Suprapubic skin (tissue), 4 donors: Measurements from ENCODE around the gene TOR1A. TPM values are rescaled to one million over a fixed set of nuclear protein-coding genes. Genes with fewer than 3 reads are reported as not detected.

Experiments
- DNase-seq, 2 donors: peaks; one replicate each; pipeline ENCODE4 v3.0.0-alpha.2; 2019; ENCODE audit warnings: low spot score in 2 of 2
- H3K27ac ChIP-seq: fragments of 200-600 bp; sonication (generic); one replicate; pipeline ENCODE4 v1.5.1; 2019
- H3K27me3 ChIP-seq: fragments of 200-600 bp; sonication (generic); one replicate; pipeline ENCODE4 v1.5.1; 2019
- H3K36me3 ChIP-seq: fragments of 200-600 bp; sonication (generic); one replicate; pipeline ENCODE4 v1.5.1; 2019
- H3K4me1 ChIP-seq: fragments of 200-600 bp; sonication (generic); one replicate; pipeline ENCODE4 v1.5.1; 2019
- H3K4me3 ChIP-seq: fragments of 200-600 bp; sonication (generic); one replicate; pipeline ENCODE4 v1.5.1; 2019; ENCODE audit warnings: mild to moderate bottlenecking
- H3K9me3 ChIP-seq: fragments of 200-600 bp; sonication (generic); one replicate; pipeline ENCODE4 v1.5.1; 2019
- EP300 ChIP-seq: sonication (generic); formaldehyde crosslinking; IDR thresholded peaks from one replicate; pipeline ENCODE4 v1.6.1; 2017; ENCODE audit warnings: antibody characterized with exemption
- POLR2A ChIP-seq, 2 donors: fragments of 450-650 bp; IDR thresholded peaks; one replicate each; pipeline ENCODE4 v1.6.1; 2017; ENCODE audit warnings: antibody characterized with exemption in 2 of 2, mild to moderate bottlenecking in 2 of 2, moderate library complexity in 2 of 2
- POLR2AphosphoS5 ChIP-seq, 3 donors: sonication (generic); formaldehyde crosslinking; IDR thresholded peaks; one replicate each; pipeline ENCODE4 v1.6.1; 2017; ENCODE audit warnings: antibody characterized with exemption in 3 of 3
- WGBS: methylation state at CpG from one replicate; pipeline ENCODE4 v1.1.5; 2018; 5-methylcytosine and 5-hydroxymethylcytosine counted together
- total RNA-seq, 4 donors: library from RNA; depleted of rRNA; stranded (reverse); fragments of >200 nt; gene quantifications; one replicate each; pipeline ENCODE4 v1.1.0, GENCODE V29; 2016
- TF ChIP-seq, protein P1 (sequence below), 2 donors: fragments of 200-600 bp in 1 of 2; fragments of 450-650 bp in 1 of 2; sonication (generic) in 1 of 2; IDR thresholded peaks; one replicate each; pipeline ENCODE4 v1.5.1; 2016 to 2019; ENCODE audit warnings: antibody characterized with exemption in 2 of 2, mild to moderate bottlenecking in 1 of 2, moderate library complexity in 1 of 2

TOR1A gene
- total RNA-seq, 4 donors from 2014 or later, result 31.7 to 44.7 (median 36.3) TPM

DNA sequence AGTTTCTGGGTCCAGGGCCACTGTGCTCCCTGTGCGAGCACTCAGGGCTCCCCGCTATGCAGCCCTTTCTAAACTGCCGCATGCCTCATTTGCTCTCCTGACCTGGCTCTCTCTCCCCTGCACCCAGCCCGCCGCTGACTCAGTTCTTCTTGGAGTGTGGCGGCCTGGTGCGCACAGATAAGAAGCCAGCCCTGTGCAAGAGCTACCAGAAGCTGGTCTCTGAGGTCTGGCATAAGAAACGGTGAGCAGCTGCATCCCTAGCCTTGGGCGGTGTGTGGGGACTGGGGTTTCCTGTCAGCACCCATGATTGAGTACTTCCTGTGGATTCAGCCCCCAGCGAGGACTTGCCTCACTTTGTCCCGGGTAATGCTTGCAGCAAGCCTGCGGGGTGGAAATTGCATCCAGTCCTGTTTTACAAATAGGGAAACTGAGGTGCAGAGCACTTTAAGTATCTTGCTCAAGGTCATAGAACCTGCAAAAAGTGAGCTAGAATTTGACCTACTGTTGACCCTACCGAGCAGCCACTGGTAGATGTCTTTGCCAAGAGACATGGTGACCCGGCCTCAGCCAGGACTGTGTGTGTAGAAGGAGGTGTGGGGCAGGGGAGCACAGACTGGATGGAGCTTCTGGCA is 39.2 kb upstream of the TOR1A start:
- Histone ChIP-seq H3K9me3 (no peaks in the 10 kb centered on the region), H3K36me3 (peaks cover 68% of the 10 kb centered on the region), H3K27me3 (no peaks in the 10 kb centered on the region), H3K4me3 (no peak overlapping the region), H3K4me1 (no peaks in the 10 kb centered on the region), H3K27ac (no peak overlapping the region)
- TF ChIP-seq POLR2AphosphoS5 (IDR thresholded peaks at IDR 0.05) (no peak), EP300 (no peak)
- WGBS, result 65% methylated on average over 14 of the region's 14 CpGs
- DNase-seq, result no peak

DNA sequence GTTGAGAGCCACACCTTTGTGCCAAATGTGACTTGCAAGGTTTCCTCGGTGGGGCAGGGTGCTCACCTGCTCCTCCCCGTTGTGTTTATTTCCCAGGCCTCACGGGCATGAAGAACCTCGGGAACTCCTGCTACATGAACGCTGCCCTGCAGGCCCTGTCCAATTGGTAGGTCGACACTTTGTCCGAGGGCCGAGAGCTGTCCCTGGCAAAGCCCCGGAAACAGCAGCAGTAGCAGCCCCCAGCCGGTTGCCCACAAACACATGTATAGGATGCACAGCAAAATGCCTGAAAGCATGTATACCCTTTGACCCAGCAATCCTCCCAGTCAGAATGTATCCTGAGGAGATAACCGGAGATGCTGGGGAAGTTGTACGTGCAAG is 37.5 kb upstream of the TOR1A start:
- H3K27me3 ChIP-seq, result no peaks in the 10 kb centered on the region
- no peak for DNase-seq
- H3K9me3 ChIP-seq, result no peaks in the 10 kb centered on the region
- TF ChIP-seq POLR2AphosphoS5 (IDR thresholded peaks at IDR 0.05) (no peak), EP300 (no peak), POLR2A (IDR thresholded peaks at IDR 0.05) (no peak)
- no peak overlapping the region for H3K4me3 ChIP-seq
- H3K36me3 ChIP-seq, result peaks cover 68% of the 10 kb centered on the region
- WGBS, result 80% methylated on average over 10 of the region's 12 CpGs
- H3K4me1 ChIP-seq, result no peaks in the 10 kb centered on the region
- no peak overlapping the region for H3K27ac ChIP-seq

DNA sequence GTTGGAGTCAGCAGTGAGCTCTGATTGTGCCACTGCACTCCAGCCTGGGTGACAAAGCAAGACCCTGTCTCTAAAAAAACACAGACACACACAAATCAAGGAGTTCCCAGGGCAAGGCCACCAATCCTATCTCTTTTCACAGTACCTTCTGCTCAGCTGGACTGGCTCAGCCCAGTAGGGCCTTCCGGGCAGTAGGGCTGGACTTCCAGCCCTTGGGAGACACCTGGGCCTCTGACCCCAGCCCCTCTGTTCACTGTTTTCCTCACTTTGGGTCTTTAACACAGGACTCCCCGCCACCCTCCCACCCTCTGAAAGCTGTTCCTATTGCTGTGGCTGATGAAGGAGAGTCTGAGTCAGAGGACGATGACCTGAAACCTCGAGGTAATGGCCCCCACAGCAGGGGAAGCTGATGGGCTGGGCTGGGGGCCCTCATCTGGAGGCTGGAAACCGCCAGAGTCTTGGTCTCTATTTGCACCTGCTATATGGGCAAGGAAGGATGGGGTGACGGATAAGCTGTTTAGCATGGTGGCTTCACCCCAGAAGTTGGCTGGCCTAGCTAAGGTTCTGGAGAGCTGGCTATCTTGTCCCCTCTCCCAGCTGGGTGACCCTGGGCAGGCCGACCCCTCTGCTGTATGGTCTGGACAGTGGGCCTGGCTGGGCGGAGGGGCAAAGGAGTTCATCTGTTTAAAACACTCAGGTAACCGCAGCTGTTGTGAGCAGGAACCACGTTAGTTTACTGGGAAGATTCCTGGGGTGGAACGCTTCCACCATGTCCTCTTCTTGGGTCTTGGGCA is 36.9 kb upstream of the TOR1A start:
- no peak for DNase-seq
- Histone ChIP-seq H3K9me3 (no peaks in the 10 kb centered on the region), H3K4me1 (no peaks in the 10 kb centered on the region), H3K27ac (no peak overlapping the region), H3K27me3 (no peaks in the 10 kb centered on the region), H3K4me3 (no peak overlapping the region), H3K36me3 (peaks cover 68% of the 10 kb centered on the region)
- 63% methylated on average over 8 of the region's 11 CpGs for WGBS
- TF ChIP-seq POLR2AphosphoS5 (IDR thresholded peaks at IDR 0.05) (no peak), POLR2A (IDR thresholded peaks at IDR 0.05) (no peak), EP300 (no peak)
- TF ChIP-seq, protein P1, sequence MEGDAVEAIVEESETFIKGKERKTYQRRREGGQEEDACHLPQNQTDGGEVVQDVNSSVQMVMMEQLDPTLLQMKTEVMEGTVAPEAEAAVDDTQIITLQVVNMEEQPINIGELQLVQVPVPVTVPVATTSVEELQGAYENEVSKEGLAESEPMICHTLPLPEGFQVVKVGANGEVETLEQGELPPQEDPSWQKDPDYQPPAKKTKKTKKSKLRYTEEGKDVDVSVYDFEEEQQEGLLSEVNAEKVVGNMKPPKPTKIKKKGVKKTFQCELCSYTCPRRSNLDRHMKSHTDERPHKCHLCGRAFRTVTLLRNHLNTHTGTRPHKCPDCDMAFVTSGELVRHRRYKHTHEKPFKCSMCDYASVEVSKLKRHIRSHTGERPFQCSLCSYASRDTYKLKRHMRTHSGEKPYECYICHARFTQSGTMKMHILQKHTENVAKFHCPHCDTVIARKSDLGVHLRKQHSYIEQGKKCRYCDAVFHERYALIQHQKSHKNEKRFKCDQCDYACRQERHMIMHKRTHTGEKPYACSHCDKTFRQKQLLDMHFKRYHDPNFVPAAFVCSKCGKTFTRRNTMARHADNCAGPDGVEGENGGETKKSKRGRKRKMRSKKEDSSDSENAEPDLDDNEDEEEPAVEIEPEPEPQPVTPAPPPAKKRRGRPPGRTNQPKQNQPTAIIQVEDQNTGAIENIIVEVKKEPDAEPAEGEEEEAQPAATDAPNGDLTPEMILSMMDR (IDR thresholded peaks at IDR 0.05), result no peak

DNA sequence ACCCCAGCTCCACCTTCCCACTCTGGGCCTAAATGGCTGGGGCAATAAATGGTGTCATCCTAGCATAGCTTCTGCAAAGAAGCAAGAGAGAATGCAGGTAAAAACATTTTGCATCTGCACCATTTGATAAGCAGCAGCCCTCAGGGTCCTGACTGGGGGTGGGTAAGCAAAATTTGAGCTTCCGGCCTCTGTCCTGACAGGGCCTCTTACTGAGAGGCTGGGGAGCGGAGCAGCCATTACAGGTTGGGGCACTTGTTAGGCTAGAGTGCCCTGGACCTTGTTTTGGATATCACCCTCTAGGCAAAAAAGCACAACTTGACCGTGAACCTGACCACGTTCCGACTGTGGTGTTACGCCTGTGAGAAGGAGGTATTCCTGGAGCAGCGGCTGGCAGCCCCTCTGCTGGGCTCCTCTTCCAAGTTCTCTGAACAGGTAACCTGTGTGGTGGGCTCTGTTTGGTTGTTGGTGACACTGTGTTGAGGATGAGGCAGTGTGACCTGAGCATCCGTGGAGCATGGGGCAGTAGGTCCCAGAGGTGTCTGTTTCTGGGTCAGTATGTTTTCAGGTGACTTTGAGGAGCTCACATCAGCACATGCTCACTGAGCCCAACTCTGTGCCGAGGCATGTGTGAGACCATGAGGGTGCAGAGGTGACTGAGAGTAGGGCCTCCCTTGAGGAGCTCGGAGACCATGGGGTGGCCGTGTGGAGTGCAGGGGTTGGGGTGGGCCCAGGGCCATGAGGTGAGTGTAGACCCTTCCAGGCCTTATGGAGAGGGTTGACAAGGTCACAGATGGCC is 34.4 kb upstream of the TOR1A start:
- Histone ChIP-seq H3K27me3 (no peaks in the 10 kb centered on the region), H3K36me3 (peaks cover 77% of the 10 kb centered on the region), H3K4me3 (no peak overlapping the region), H3K9me3 (no peaks in the 10 kb centered on the region), H3K4me1 (no peaks in the 10 kb centered on the region), H3K27ac (no peak overlapping the region)
- TF ChIP-seq POLR2A (IDR thresholded peaks at IDR 0.05), result no peak
- TF ChIP-seq EP300, result no peak
- WGBS, result 70% methylated on average over 4 of the region's 11 CpGs
- no peak for DNase-seq

DNA sequence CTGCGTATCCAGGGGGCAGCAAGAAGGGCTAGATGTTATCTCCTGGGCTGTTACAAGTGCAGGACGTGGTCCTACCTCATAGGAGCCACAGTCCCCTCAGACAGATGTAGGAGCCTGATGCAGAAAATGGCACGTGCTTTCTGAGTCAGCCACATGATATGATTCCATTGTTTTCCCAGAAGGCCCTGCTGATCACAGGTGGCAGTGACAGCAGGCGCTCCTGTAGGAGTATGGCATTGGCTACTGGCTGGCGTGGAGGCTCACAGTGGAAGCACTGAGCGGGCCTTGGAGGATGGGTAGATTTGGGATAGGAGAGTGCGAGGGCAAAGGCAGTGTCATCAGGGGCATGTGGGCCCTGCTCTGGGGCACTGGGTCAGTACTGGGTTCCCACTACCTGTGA is 33.3 kb upstream of the TOR1A start:
- WGBS, result 91% methylated on average over 7 of the region's 7 CpGs
- H3K4me1 ChIP-seq, result no peaks in the 10 kb centered on the region
- TF ChIP-seq, protein P1 (IDR thresholded peaks at IDR 0.05), result no peak
- no peak for TF ChIP-seq POLR2A (IDR thresholded peaks at IDR 0.05)
- TF ChIP-seq EP300, result no peak
- TF ChIP-seq POLR2AphosphoS5 (IDR thresholded peaks at IDR 0.05), result no peak
- no peaks in the 10 kb centered on the region for H3K27me3 ChIP-seq
- DNase-seq, result no peak
- H3K9me3 ChIP-seq, result no peaks in the 10 kb centered on the region
- no peak overlapping the region for H3K27ac ChIP-seq
- H3K4me3 ChIP-seq, result no peak overlapping the region
- H3K36me3 ChIP-seq, result peaks cover 79% of the 10 kb centered on the region

DNA sequence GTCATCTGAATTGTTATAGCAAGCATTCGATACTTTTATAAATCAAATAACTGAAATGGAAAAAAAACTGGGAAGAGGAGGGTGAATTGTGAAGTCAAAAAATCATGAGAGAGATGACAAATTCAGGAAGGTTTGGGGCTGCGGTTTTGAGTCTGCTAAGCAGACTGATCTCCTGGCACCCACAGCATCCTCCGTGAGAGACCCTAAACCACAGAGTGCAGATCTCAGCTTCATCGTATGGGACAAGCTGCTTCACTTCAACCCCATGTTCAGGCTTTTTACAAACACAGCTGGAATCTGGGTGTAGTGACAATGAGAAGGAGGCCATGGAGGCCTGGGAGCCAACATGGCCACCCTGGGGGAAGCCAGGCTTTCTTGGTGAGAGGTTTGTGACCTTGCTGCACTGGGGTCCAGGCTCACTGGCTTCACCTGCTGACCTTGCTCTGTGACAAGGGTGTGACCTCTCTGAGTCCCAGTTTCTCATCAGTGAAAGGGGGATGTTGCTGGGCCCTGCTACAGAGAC is 30.7 kb upstream of the TOR1A start:
- Histone ChIP-seq H3K27ac (no peak overlapping the region), H3K4me1 (no peaks in the 10 kb centered on the region), H3K4me3 (no peak overlapping the region), H3K27me3 (no peaks in the 10 kb centered on the region), H3K9me3 (no peaks in the 10 kb centered on the region), H3K36me3 (peaks cover 85% of the 10 kb centered on the region)
- no peak for TF ChIP-seq POLR2AphosphoS5 (IDR thresholded peaks at IDR 0.05)
- TF ChIP-seq, protein P1 (IDR thresholded peaks at IDR 0.05), result no peak
- TF ChIP-seq EP300, result no peak
- TF ChIP-seq POLR2A (IDR thresholded peaks at IDR 0.05), result no peak
- 92% methylated on average over 4 of the region's 4 CpGs for WGBS
- no peak for DNase-seq
